ENCODE data around the gene CCT8L2.
"Not testable (repeated sequence)": the region's sequence is repeated elsewhere in the genome, so short reads cannot be mapped to it uniquely, and the experiment has no call there.

The CCT8L2 gene

DNA sequence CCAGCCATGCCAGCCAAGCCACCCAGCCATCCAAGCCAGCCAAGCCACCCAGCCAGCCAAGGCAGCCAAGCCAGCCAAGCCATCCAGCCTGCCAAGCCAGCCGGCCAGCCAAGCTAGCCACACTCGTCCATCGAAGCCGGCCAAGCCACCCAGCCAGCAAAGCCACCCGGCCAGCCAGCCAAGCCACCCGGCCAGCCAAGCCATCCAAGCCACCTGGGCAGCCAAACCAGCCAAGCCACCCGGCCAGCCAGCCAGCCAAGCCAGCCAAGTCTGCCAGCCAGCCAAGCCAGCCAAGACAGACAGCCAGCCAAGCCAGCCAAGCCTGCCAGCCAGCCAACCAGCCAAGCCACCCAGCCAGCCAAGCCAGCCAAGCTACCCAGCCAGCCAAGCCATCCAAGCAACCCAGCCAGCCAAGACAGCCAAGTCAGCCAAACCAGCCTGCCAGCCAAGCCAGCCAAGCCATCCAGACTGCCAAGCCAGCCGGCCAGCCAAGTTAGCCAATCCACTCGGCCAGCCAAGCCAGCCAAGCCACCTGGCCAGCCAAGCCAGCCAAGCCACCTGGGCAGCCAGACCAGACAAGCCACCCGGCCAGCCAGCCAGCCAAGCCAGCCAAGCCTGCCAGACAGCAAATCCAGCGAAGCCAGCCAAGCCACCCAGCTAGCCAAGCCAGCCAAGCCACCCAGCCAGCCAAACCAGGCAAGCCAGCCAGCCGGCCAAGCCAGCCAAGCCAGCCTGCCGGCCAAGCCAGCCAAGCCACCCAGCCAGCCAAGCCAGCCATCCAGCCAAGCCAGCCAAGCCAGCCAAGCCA, 24.8 kb downstream of the CCT8L2 start:
- H3K27ac Mint-ChIP-seq; H3K27me3 Mint-ChIP-seq; intact Hi-C loops (cut with micrococcal nuclease); H3K36me3 Mint-ChIP-seq (ENCODE audit: low read depth); H3K9me3 Mint-ChIP-seq; H3K4me3 Mint-ChIP-seq; H3K4me1 Mint-ChIP-seq (ENCODE audit: low read depth): not testable (repeated sequence)

GRCh38 chr22:16566421-16567151, 26.0 kb downstream of the CCT8L2 start:
- H3K9me3 Mint-ChIP-seq; intact Hi-C loops (cut with micrococcal nuclease); H3K4me3 Mint-ChIP-seq; H3K36me3 Mint-ChIP-seq (ENCODE audit: low read depth); H3K27me3 Mint-ChIP-seq; H3K27ac Mint-ChIP-seq; H3K4me1 Mint-ChIP-seq (ENCODE audit: low read depth): not testable (repeated sequence)

- H3K27ac Mint-ChIP-seq; H3K36me3 Mint-ChIP-seq (ENCODE audit: low read depth); H3K4me1 Mint-ChIP-seq (ENCODE audit: low read depth); H3K4me3 Mint-ChIP-seq; intact Hi-C loops (cut with micrococcal nuclease); H3K9me3 Mint-ChIP-seq; H3K27me3 Mint-ChIP-seq: not testable (repeated sequence)
Observed at GRCh38 chr22:16565585-16566420, 26.8 kb downstream of the CCT8L2 start.

- H3K36me3 Mint-ChIP-seq (ENCODE audit: low read depth); H3K4me3 Mint-ChIP-seq; H3K4me1 Mint-ChIP-seq (ENCODE audit: low read depth); intact Hi-C loops (cut with micrococcal nuclease); H3K9me3 Mint-ChIP-seq; H3K27me3 Mint-ChIP-seq; H3K27ac Mint-ChIP-seq: not testable (repeated sequence)
Observed at GRCh38 chr22:16564837-16565584, 27.6 kb downstream of the CCT8L2 start.

- no peak overlapping the region for H3K4me3 Mint-ChIP-seq
- intact Hi-C loops (cut with micrococcal nuclease) = no loop called here
- H3K4me1 Mint-ChIP-seq (ENCODE audit: low read depth) = no peaks in the 10 kb centered on the region
- no peak overlapping the region for H3K27ac Mint-ChIP-seq
- H3K36me3 Mint-ChIP-seq (ENCODE audit: low read depth) = no peaks in the 10 kb centered on the region
- no peaks in the 10 kb centered on the region for H3K27me3 Mint-ChIP-seq
- no peaks in the 10 kb centered on the region for H3K9me3 Mint-ChIP-seq
Observed at GRCh38 chr22:16563555-16564520, 28.8 kb downstream of the CCT8L2 start.

GRCh38 chr22:16562711-16563554, 29.7 kb downstream of the CCT8L2 start:
- no peaks in the 10 kb centered on the region for H3K27me3 Mint-ChIP-seq
- no peaks in the 10 kb centered on the region for H3K4me1 Mint-ChIP-seq (ENCODE audit: low read depth)
- no peaks in the 10 kb centered on the region for H3K36me3 Mint-ChIP-seq (ENCODE audit: low read depth)
- no peak overlapping the region for H3K27ac Mint-ChIP-seq
- H3K9me3 Mint-ChIP-seq = no peaks in the 10 kb centered on the region
- intact Hi-C loops (cut with micrococcal nuclease) = no loop called here
- H3K4me3 Mint-ChIP-seq = no peak overlapping the region

GRCh38 chr22:16561093-16561658, 31.4 kb downstream of the CCT8L2 start:
- H3K36me3 Mint-ChIP-seq (ENCODE audit: low read depth); H3K27ac Mint-ChIP-seq; H3K27me3 Mint-ChIP-seq; H3K4me3 Mint-ChIP-seq; H3K4me1 Mint-ChIP-seq (ENCODE audit: low read depth); intact Hi-C loops (cut with micrococcal nuclease); H3K9me3 Mint-ChIP-seq: not testable (repeated sequence)

- H3K4me1 Mint-ChIP-seq (ENCODE audit: low read depth); H3K27me3 Mint-ChIP-seq; intact Hi-C loops (cut with micrococcal nuclease); H3K27ac Mint-ChIP-seq; H3K36me3 Mint-ChIP-seq (ENCODE audit: low read depth); H3K9me3 Mint-ChIP-seq; H3K4me3 Mint-ChIP-seq: not testable (repeated sequence)
Observed at GRCh38 chr22:16560651-16561050, 32.0 kb downstream of the CCT8L2 start.

GRCh38 chr22:16559996-16560395, 32.6 kb downstream of the CCT8L2 start:
- H3K36me3 Mint-ChIP-seq (ENCODE audit: low read depth); H3K4me1 Mint-ChIP-seq (ENCODE audit: low read depth); H3K27ac Mint-ChIP-seq; H3K4me3 Mint-ChIP-seq; H3K9me3 Mint-ChIP-seq; intact Hi-C loops (cut with micrococcal nuclease); H3K27me3 Mint-ChIP-seq: not testable (repeated sequence)

DNA sequence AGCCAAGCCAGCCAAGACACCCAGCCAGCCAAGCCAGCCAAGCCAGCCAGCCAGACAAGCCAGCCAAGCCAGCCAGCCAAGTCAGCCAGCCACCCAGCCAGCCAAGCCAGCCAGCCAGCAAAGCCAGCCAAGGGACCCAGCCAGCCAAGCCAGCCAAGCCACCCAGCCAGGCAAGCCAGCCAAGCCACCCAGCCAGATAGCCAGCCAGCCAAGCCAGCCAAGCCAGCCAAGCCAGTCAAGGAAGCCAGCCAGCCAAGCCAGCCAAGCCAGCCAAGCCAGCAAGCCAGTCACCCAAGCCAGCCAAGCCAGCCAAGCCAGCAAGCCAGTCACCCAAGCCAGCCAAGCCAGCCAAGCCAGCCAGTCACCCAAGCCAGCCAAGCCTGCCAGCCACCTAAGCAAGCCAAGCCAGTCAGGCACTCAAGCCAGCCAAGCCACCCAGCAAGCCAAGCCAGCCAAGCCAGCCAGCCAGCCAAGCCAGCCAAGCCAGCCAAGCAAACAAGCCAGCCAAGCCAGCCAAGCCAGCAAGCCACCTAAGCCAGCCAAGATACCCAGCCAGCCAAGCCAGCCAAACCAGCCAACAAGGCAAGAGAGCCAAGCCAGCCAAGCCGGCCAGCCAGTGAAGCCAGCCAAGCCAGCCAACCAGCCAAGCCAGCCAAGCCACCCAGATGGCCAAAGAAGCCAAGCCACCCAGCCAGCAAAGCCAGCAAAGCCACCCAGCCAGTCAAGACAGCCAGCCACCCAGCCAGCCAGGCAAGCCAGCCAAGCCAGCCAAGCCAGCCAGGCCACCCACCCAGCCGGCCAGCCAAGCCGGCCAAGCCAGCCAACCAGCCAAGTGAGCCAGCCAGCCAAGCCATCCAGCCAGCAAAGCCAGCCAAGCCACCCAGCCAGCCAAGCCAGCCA, 33.3 kb downstream of the CCT8L2 start:
- Mint-ChIP-seq H3K27ac (no peak overlapping the region), H3K36me3 (ENCODE audit: low read depth) (no peaks in the 10 kb centered on the region), H3K27me3 (no peaks in the 10 kb centered on the region), H3K4me1 (ENCODE audit: low read depth) (no peaks in the 10 kb centered on the region), H3K9me3 (peaks cover under 1% of the 10 kb centered on the region), H3K4me3 (no peak overlapping the region)
- intact Hi-C loops (cut with micrococcal nuclease) = no loop called here

DNA sequence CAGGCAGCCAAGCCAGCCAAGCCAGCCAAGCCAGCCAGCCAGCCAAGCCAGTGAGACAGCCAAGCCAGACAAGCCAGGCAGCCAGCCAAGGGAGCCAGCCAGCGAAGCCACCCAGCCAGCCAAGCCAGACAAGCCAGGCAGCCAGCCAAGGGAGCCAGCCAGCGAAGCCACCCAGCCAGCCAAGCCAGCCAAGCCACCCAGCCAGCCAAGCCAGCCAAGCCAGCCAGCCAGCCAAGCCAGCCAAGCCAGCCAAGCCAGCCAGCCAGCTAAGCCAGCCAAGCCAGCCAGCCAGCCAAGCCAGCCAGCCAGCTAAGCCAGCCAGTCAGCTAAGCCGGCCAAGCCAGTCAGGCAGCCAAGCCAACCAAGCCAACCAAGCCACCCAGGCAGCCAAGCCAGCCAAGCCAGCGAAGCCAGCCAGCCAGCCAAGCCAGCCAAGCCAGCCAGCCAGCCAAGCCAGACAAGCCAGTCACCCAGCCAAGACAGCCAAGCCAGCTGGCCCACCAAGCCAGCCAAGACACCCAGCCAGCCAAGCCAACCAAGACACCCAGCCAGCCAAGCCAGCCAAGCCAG, 34.1 kb downstream of the CCT8L2 start:
- H3K27me3 Mint-ChIP-seq; H3K27ac Mint-ChIP-seq; H3K4me3 Mint-ChIP-seq; H3K9me3 Mint-ChIP-seq; H3K4me1 Mint-ChIP-seq (ENCODE audit: low read depth); intact Hi-C loops (cut with micrococcal nuclease); H3K36me3 Mint-ChIP-seq (ENCODE audit: low read depth): not testable (repeated sequence)
